Measurements from ENCODE around the gene CEP162. TPM values are rescaled to one million over a fixed set of nuclear protein-coding genes. Genes with fewer than 3 reads are reported as not detected.

The CEP162 gene
- total RNA-seq, 1 donor from 2014 or later = 11.0 TPM

DNA sequence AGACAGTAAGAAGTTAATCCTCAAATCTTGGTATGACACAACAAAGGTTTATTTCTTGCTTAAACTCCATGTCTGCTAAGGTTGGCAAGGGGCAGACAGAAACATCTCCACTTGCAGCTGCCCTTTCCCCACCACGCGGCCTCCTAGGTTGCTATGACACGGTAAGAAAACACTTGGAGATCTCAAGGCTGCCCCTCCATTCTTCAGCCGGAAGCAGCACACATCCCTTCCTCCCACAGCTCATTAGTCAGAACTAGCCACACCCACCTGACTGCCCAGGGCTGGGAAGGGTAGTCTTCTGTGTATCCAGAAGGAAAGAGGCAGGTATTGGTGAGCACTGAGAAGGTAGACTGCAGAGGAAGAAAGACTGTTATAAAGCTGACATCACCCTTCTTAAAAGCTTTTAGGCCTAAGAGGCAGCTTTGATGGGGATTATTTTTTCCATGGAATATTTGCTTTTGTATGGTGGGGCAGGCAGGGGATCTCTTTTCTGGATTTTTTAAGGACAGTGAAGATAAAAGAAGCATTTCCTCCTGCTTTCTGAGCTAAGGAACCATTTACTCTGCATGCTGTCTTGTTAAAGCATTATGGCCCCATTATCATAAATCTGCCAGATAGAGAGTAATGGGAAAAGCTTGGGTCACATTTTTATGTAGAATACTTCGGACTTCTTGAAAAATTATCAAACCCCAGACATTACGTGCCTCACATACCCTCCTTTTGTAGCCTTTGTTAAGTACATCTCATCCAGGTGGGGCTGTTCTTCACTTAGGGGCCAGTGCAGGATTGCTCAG is 152.3 kb downstream of the CEP162 start:
- DNase-seq = no peak
- no peak for ATAC-seq
- H3K27me3 ChIP-seq = no peaks in the 10 kb centered on the region
- intact Hi-C loops (cut with DNase I) = no loop called here
- no peaks in the 10 kb centered on the region for H3K4me1 ChIP-seq
- TF ChIP-seq, protein P1, sequence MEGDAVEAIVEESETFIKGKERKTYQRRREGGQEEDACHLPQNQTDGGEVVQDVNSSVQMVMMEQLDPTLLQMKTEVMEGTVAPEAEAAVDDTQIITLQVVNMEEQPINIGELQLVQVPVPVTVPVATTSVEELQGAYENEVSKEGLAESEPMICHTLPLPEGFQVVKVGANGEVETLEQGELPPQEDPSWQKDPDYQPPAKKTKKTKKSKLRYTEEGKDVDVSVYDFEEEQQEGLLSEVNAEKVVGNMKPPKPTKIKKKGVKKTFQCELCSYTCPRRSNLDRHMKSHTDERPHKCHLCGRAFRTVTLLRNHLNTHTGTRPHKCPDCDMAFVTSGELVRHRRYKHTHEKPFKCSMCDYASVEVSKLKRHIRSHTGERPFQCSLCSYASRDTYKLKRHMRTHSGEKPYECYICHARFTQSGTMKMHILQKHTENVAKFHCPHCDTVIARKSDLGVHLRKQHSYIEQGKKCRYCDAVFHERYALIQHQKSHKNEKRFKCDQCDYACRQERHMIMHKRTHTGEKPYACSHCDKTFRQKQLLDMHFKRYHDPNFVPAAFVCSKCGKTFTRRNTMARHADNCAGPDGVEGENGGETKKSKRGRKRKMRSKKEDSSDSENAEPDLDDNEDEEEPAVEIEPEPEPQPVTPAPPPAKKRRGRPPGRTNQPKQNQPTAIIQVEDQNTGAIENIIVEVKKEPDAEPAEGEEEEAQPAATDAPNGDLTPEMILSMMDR (IDR thresholded peaks at IDR 0.05) = no peak
- no peaks in the 10 kb centered on the region for H3K36me3 ChIP-seq
- no peaks in the 10 kb centered on the region for H3K9me3 ChIP-seq
- no peak overlapping the region for H3K27ac ChIP-seq
- H3K4me3 ChIP-seq = no peak overlapping the region

Other genes starting within 250 kb of the CEP162 start
- 0.72 TPM for gene MRAP2, start 193.9 kb downstream of the CEP162 start, total RNA-seq